Putamen (tissue), 1 donor: ENCODE measurements around the gene DYNC1I1.

ENCODE experiments used
- DNase-seq: peaks from one replicate; pipeline ENCODE4 v3.0.0-alpha.2; 2016; ENCODE audit warnings: low spot score

The DYNC1I1 gene

DNA sequence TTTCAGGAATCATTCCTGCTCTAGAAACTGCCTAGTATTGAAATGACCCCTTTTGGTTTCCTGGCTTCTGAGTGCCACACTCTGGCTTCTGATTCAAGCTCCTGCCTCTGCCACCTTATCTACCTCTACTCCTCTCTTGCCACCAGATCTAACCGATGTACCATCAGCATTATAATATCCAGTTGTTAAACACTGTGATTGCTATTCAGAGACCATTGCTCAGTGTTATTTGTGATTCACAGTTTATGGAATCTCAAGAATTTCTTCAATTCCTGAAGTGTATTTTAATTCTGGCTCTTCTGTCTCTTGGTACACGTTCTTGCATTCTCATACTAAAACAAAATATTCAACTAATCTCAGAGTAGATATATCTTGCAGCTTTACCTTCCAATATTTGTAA is 88.7 kb downstream of the DYNC1I1 start:
- DNase-seq = no peak

- DNase-seq = no peak
Measured at GRCh38 chr7:95863623-95864022, 91.3 kb downstream of the DYNC1I1 start.

GRCh38 chr7:95865716-95866371 is 93.5 kb downstream of the DYNC1I1 start:
- DNase-seq = no peak

DNA sequence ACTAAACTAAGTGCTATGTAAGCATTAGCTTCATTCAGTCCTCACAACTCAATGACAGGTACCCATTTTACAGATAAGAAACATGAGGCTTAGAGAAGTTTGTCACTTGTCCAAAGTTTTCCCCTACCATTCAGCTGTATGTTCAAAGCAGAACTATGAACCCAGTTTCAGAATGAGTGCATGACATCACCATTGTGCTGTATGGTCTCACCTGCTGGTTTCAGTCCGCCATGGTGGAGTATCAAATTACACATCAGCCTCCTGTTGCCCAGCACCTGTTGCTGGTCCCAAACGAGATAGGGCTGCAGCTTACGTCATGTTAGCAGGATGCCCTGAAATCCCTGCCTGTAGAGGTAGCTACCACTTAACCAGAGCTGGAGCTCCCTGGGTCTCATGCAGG is 95.0 kb downstream of the DYNC1I1 start:
- no peak for DNase-seq

DNA sequence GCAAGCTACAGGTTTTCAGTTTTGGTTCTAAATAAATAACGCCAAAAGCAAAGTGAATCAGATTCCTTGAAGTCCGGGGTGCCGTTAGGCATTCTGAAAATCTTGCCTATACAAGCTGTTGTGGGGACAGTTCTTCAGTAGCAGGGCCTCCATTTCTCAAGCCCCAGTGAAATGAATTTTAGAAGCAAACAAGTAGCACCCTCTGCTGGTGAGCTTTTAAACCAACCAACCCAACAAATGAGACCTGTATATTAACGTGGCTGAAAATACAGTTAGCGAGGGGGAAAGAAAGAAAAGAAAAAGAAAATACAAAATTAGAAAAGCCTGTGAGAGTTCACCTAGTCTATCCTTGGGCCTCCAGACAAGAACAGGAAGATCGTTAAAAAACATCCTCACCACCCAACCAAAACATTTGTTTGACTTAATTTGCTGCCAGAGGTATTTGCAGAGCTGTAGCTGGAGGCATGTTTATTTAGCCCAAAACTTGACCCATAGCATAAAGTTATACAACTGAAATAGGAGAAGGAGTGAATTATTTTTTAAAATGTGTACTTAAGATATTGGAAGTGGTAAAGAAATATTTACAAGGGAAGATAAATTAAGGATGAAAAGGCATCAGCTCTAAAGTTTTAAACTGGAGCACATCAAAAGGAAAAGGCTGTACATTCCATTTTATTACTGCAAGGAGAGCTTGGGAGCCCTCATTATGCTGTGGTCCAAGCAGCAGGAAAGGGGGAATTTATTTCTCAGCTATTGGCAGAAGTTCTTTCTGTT is 98.9 kb downstream of the DYNC1I1 start:
- peak; percentile 62 for DNase-seq

DNA sequence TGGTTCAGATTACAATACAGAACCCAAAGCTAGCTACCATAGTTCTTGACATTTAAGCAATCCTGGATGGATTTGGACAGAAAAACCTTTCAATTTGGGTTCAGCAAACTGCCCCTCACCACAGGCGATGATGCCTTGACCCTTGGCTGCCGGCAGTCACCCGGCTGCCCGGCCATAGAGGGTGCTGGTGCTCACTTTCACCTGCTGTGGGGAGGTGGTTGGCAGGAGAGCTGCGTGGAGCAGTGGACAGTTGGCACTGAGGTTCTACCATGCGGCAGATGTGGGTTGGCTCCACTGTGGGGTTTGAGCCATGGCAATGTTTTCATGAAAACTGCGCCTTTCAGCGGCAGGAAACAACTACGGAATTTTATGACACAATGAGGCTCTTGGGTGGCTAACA is 99.5 kb downstream of the DYNC1I1 start:
- no peak for DNase-seq

DNA sequence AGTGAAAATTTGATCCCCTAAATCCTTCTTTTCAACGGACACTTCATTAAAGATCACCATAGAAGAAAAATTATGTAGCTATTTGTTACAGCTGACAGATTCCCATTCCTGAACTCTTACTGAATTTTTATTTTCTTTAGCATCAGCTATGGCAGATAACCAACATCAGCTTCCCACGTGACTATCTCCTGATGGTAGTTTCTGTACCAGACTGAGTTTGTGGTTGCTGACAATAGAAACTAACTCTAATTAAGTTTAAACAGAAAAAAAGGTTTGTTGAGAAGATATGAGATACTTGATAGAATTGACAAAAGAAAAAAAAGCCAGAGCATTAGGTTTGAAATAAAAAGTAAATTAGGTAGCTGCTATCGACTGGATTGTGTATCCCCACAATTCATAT is 101.8 kb downstream of the DYNC1I1 start:
- DNase-seq = no peak

DNA sequence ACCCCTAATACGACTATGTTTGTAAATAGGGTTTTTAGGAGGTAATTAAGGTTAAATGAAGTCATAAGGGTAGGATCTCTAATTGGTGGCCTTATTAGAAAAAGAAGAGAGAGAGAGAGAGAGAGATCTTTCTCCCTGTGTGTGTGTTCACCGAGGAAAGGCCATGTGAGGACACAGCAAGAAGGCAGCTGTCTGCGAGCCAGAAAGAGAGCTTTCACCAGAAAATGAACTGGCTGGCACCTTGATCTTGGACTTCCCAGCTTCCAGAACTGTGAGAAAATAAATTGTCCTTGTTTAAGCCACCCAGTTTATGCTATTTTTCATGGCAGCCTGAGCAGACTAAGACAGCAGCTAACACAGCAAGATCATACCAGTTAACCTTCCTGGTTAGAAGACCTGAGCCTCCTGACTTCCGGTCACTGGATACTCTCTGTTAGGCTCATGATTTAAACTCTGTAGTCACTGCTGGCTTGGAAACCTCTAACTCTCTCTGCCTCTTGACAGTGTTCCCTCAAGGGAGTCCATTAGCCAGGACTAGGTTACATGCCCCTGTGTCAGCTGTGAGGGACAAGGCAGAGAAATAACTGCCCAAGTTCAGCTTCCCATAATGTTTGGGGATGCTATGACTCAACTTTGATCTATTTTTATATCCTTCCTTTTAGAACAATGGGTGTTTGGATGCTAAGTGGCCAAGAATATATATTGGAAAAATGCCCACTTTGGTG is 102.3 kb downstream of the DYNC1I1 start:
- no peak for DNase-seq

- DNase-seq = no peak
Measured at GRCh38 chr7:95875519-95875918, 103.2 kb downstream of the DYNC1I1 start.

DNA sequence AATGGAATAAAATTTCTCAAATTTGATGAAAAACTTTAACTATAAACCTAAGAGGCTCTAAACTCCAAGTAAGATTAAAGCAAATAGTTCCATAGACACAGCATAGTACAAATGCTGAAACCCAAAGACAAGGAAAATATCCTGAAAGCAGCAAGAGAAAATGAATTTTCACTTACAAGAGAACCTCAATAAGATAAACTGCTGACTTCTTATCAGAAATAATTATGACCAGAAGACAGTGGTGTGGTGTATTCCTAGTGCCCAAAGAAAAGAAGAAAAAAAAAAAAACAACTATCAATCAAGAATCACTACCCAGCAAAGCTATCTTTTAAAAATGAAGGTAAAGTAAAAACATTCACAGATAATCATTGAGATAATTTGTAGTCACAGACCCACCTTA is 106.3 kb downstream of the DYNC1I1 start:
- DNase-seq = no peak

DNA sequence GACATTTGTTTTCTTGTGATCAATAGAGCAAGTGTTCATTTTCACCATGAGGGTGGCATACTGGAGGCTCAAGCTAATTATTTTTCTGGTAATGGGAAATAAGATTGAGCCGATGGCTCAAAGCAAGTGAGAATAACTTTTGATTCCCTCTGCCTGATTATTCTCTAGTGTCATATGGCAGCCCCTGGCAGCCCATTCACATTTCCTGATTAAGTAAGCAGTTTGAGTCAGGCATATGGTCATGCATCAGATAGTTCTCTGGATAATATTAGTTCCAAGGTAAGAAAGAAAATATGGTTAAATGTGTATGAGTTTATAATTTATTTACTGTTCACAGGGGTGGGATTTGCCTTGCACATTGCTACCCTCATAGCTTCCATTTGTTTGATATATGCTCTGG is 109.2 kb downstream of the DYNC1I1 start:
- no peak for DNase-seq

- no peak for DNase-seq
Measured at GRCh38 chr7:95883217-95883616, 110.9 kb downstream of the DYNC1I1 start.

DNA sequence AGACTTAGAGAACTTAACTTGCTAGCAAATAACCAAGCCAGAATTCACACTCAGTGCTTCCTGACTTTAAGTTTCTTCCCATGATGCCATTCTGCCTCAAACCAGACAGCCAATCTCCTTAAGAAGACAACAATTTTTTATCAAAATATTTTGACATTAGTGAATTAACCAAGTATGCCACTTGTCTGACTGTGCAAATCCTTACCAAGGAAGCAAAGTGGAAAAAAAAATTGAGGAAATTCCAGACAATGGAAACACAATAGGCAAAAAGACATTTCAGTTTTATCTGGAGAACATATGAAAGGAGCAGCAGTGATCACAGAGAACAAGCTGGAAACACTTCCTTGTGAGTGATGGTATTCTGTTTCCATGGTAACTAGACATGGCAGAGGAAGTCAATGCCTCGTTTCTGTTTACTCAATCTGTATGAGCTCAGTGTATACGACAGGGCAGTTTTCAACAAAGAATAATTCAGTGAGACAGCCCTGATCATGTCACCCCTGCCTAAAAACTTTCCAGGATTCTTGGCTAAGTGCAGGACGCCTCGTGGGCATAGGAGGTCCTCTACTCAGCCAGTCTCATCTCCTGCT is 114.2 kb downstream of the DYNC1I1 start:
- DNase-seq = no peak

DNA sequence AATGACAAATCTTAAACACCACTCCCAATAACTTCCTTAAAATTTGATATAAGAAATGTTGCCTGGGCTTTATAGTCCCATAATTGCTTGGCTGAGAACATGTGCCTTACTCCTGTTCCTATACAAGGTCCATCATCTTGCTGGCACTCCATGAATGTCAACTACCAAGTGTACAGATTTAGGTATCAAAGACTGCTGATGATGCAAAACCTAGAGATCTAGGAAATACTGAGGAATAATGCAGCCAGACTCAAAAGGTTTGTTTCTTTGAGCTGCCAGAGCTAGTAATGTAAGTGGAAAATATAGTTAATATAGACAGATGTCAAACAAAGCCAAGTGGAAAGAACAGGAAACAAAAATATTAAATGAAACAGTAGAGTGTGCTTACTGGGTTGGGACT is 121.1 kb downstream of the DYNC1I1 start:
- DNase-seq = no peak

DNA sequence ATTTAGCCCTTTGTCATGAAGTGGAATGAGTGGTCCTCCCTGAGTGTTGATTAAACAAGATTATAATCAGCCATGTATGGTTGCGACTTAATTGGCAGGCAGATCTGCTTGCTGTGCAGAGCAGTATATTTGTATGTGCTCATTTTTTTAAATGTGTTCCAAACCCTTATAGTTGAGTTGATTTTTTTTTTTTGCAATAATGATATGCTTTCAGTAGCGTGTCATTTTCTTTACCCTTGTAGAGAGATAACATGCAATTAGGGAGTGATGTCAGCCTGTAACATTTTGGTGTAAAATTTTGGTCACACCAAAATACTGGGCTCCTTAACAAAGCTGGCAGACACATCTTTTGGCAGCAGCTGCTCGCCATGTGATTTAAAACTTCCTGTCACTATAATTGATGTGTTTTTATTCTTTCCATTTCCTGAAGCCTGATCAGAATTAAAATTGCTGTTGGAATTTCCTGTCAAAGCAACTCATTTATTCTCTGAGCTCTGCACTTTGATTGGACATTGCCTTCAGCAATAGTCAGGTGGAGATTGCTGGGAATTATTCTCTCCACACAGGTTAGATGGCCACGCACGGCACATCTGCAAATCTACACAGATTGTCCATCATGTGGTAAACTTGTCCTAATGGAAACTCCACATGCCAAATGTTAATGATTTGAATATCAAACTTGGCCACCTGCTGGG is 125.3 kb downstream of the DYNC1I1 start:
- DNase-seq = no peak

DNA sequence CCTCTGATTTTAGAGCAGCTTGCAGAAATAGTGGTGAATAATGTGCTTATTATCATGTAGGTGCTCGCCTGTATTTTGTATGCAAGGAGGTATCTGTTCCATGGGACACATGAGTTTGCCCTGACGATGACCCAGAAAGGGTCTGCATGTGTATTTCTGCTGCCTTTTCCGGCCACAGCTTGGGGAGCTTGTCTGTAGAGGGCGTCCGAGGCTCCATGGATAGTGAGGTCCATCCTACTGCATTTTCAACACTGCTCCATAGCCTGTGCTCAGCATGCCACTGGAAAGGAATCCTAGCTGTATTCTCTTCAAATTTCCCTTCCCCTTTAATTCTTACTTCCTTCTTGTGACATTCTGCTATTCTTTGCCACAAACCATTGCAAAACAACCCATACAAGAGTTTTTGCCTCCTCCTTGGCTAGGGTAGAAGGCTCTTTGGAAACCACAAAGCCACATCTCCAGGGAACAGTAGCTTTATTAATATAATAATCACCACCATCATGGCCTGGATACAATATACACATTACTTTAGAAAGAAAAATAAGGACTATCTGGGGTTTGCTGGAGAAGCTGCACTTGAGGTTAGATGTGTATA is 127.7 kb downstream of the DYNC1I1 start:
- DNase-seq = no peak

DNA sequence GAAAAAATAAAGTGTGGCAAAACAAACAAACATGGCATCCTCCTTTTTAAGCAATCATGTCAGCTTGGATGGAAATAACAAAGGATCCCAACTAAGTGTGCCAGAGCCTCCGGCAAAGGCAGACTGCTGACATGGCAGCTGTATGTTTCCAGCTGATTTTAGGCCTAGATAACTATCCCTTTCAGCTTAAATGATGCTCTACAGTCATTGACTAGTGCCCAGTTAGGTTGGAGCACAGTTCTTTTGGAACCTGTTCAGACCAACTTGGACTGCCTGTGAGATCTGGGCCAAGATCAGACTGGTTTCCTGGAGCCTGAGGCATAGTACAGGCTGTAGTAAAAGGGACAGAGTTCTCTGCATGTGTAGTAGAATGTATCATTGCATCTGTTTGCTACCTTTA is 128.7 kb downstream of the DYNC1I1 start:
- DNase-seq = no peak

- no peak for DNase-seq
Measured at GRCh38 chr7:95904099-95904498, 131.7 kb downstream of the DYNC1I1 start.

GRCh38 chr7:95905167-95905566 is 132.8 kb downstream of the DYNC1I1 start:
- no peak for DNase-seq

- no peak for DNase-seq
Measured at GRCh38 chr7:95906851-95907250, 134.5 kb downstream of the DYNC1I1 start.

GRCh38 chr7:95907337-95907736 is 135.0 kb downstream of the DYNC1I1 start:
- DNase-seq = no peak

- no peak for DNase-seq
Measured at GRCh38 chr7:95908499-95908898, 136.1 kb downstream of the DYNC1I1 start.
